ENCODE measurements around the gene OPA1. TPM values are rescaled to one million over a fixed set of nuclear protein-coding genes. Genes with fewer than 3 reads are reported as not detected.

Gene OPA1
- total RNA-seq, 1 donor from 2014 or later = 19.5 TPM

- Histone ChIP-seq H3K36me3 (no peaks in the 10 kb centered on the region), H3K27ac (no peak overlapping the region), H3K4me3 (no peak overlapping the region), H3K9me3 (no peaks in the 10 kb centered on the region), H3K4me1 (no peaks in the 10 kb centered on the region), H3K27me3 (no peaks in the 10 kb centered on the region)
- intact Hi-C loops (cut with DNase I) = no loop called here
- no peak for TF ChIP-seq CTCF (IDR thresholded peaks at IDR 0.05)
- no peak for DNase-seq (ENCODE audit: low spot score in 2 of 2)
Observed at GRCh38 chr3:193728429-193729087, 135.6 kb downstream of the OPA1 start.

DNA sequence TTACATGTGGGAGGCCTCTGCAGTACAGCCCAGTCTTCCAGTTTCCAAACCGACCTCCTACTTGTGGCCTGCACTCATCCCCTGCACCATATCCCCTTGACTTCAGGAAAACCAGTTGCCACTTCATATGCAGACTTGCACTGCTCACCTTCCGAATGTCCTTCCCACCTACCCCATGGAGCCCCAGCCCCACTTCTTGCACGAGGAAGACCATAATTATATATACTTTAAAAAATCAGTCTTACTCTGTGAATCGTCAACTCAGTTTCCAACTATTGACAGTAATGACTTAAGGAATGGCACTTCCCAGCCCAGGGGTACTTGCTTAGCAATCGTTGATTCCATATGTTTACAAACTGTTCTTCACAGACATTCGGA is 136.1 kb downstream of the OPA1 start:
- DNase-seq (ENCODE audit: low spot score in 2 of 2) = no peak
- no peaks in the 10 kb centered on the region for H3K4me1 ChIP-seq
- H3K36me3 ChIP-seq = no peaks in the 10 kb centered on the region
- no peak overlapping the region for H3K27ac ChIP-seq
- intact Hi-C loops (cut with DNase I) = no loop called here
- H3K4me3 ChIP-seq = no peak overlapping the region
- H3K9me3 ChIP-seq = no peaks in the 10 kb centered on the region
- no peak for TF ChIP-seq CTCF (IDR thresholded peaks at IDR 0.05)
- no peaks in the 10 kb centered on the region for H3K27me3 ChIP-seq

- no peak overlapping the region for H3K27ac ChIP-seq
Observed at GRCh38 chr3:193729601-193730000, 136.6 kb downstream of the OPA1 start.

GRCh38 chr3:193730511-193730910 is 137.5 kb downstream of the OPA1 start:
- no peak overlapping the region for H3K4me3 ChIP-seq
- H3K27ac ChIP-seq = no peak overlapping the region
- intact Hi-C loops (cut with DNase I) = no loop called here

More at GRCh38 chr3:193729601-193730000, 136.6 kb downstream of the OPA1 start:
- no peaks in the 10 kb centered on the region for H3K36me3 ChIP-seq
- intact Hi-C loops (cut with DNase I) = no loop called here
- no peak overlapping the region for H3K4me3 ChIP-seq
- DNase-seq (ENCODE audit: low spot score in 2 of 2) = no peak
- H3K27me3 ChIP-seq = no peaks in the 10 kb centered on the region
- no peaks in the 10 kb centered on the region for H3K4me1 ChIP-seq
- no peak for TF ChIP-seq CTCF (IDR thresholded peaks at IDR 0.05)
- H3K9me3 ChIP-seq = no peaks in the 10 kb centered on the region

GRCh38 chr3:193730976-193731375 is 138.0 kb downstream of the OPA1 start:
- no peak for DNase-seq (ENCODE audit: low spot score in 2 of 2)

More at GRCh38 chr3:193730511-193730910, 137.5 kb downstream of the OPA1 start:
- Histone ChIP-seq H3K4me1 (no peaks in the 10 kb centered on the region), H3K36me3 (no peaks in the 10 kb centered on the region), H3K27me3 (no peaks in the 10 kb centered on the region), H3K9me3 (no peaks in the 10 kb centered on the region)
- no peak for DNase-seq (ENCODE audit: low spot score in 2 of 2)
- no peak for TF ChIP-seq CTCF (IDR thresholded peaks at IDR 0.05)

More at GRCh38 chr3:193730976-193731375, 138.0 kb downstream of the OPA1 start:
- Histone ChIP-seq H3K4me1 (no peaks in the 10 kb centered on the region), H3K36me3 (no peaks in the 10 kb centered on the region), H3K27ac (no peak overlapping the region), H3K27me3 (no peaks in the 10 kb centered on the region), H3K9me3 (no peaks in the 10 kb centered on the region), H3K4me3 (no peak overlapping the region)
- no peak for TF ChIP-seq CTCF (IDR thresholded peaks at IDR 0.05)
- intact Hi-C loops (cut with DNase I) = no loop called here

All from ascending aorta (tissue), 2 donors.